ENCODE results near the gene SFI1.

The SFI1 gene

DNA sequence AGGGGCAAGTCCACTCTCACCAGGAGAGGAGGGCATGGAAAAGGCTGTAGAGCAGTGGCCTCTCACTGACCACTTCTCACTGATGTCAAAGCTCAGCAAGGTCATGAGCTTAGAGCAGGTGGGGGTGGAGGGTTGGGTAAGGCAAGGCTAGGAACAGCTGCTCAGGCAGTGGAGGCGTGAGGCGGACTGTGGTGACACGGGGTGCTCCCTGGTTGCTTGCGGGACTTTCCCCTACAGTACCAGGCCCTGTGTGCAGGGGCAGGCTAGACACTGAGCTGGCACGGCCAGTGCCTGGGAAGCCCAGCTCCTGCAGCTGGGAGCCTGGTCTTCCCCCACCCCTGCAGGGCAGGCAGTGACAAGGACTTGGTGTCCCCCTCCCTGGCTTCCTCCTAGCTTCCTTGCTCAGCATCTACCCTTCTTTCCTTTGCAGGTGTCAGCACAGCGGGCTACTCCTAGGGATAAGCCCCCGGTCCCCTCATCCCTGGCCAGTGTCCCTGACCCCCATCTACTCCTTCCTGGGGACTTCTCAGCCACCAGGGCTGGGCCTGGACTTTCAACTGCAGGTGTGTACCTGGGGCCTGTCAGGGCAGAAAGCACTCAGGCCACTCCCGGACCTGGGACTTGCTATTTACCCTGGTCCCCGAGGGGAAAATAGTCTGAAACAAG is 120.1 kb downstream of the SFI1 start:
- DNase-seq (ENCODE audit: low read depth in 3 of 3): peak in 1 of 3 donors; percentile 37

DNA sequence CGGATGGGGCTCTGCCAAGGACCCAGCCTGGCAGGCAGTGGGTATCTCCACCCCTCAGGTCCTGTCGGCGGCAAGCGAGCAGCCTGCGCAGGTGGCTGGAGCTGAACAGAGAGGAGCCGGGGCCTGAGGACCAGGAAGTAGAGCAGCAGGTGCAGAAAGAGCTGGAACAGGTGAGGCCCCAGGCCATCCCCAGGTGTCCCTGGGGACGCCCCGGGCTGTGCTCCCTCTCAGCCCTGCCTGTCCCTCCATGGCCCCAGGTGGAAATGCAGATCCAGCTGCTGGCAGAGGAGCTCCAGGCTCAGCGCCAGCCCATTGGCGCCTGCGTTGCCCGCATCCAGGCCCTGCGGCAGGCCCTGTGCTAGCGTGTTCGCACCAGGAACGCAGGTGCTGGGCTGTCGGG is 121.7 kb downstream of the SFI1 start:
- DNase-seq (ENCODE audit: low read depth in 3 of 3): no peak

DNA sequence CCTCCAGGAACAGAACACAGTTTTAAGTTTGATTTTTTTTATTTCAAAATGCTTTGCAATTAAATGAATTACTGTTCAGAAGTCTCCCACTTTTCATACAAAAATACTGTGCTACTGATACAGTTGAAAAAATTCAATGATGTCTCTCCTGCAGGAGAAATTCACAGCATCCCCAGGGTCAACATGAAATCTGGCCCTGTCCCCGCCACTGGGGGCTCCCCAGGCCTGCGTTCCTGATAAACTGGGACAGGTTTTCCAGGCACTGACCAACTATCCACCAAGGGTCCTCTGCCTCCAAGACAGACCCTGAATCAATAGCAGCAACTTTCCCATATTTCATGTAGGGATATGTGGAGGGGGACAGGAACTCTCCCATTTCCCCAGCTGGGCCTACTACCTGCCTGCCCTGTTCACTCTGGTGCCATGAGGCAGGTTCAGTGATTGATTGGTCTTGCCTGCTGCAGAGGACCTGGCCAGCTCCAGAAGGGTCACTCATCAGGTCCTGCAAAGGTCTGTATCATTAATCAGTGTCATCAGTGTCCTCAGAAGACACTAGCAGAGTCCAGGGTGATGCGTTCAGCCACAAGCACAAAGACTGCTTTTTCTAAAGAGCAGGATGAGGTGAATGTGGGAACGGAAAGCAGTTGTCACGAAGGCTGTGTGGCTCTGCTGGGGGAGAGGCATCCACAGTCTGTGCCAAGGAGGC is 122.3 kb downstream of the SFI1 start:
- DNase-seq (ENCODE audit: low read depth in 3 of 3): no peak

DNA sequence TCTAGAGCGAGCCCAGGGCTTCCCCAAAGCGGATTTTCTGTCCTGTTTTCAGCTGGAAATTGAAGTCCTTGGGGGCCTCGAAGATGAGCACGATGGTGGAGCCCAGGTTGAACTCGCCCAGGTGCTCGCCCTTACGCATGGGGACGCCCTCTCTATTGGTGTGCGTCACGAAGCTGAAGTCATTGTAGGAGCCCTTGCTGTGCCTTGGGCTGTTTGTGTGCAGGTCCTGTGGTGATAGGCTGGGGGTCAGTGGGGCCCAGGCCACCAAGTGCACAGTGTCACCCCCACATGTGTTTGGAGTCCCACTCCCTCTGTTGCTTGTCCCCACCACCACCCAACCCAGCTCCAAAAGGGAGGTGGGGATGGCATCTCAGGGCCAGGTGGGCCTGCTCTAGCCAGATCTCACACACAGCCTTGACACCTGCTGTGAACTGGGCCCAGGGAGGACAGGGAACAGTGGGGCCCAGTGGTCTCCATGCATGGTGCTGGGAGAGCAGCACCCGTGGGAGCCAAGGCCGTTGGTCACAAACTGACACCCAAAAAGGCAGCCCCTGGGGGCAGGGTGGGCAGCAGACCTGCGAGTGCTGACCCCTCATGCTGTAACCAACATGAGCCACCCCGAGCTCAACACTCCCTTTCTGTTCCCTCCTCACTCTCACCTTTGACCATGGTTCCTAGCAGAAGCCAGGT is 123.4 kb downstream of the SFI1 start:
- no peak for DNase-seq (ENCODE audit: low read depth in 3 of 3)

DNA sequence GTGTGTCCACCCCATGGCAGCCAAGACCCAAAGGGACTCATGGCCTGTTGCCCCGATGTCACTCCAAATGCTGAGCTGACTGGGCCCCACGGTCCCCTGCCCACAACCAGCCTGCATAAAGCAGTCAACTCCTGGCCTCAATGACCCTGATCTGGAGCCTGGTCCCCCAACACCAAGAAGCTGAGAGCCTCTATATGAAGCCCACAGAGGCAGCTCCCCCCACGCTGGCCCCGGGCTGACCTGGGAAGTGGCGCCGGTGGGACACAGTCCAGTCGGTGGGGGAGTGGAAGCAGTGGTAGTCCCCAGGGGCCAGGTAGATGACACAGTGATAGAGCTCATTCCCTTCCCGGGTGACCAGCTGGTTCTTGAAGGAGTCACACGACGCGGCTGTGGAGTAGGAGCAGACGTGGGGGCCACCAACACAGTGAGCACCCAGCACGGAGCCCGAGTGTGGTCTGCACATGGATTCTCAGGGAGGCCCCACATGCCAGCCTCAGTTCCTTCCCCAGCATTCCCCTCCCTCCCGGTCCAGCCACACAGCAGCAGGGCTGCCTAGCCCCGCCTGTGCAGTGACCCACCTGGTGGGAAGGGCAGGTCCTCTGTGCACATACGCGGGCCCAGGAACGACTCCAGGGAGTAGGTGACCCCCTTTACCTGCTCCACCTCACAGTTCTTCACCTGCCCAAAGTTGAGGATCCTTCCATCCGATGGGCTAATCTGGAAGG is 124.6 kb downstream of the SFI1 start:
- no peak for DNase-seq (ENCODE audit: low read depth in 3 of 3)

DNA sequence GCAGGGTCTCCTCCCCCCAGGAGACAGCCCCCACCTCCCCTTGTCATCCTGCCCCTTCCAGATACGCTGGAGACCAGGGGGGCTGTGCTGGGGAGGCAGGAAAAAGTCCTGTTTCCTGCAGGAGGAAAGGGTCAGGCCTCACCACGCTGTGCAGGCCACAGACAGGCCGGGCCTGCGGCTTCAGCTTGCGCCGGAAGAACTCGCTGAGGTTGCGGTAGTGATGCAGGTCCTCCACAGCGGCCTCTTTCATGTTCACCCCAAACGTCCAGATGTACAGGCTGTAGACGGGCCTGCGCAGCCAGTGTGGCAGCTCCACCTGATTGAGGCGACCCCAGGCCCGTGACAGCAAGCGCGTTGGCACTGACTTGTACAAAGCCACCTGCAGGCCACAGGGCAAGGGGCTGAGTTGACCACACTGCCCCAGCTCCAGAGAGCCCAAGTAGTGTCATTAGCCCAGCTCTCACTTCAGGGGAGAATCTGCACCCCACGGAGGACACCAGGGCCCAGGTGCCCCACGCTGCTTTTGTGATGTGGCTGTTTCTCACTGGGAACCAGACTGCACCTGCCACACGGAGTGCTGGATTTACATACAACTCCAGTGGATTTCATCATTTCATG is 125.3 kb downstream of the SFI1 start:
- no peak for DNase-seq (ENCODE audit: low read depth in 3 of 3)

DNA sequence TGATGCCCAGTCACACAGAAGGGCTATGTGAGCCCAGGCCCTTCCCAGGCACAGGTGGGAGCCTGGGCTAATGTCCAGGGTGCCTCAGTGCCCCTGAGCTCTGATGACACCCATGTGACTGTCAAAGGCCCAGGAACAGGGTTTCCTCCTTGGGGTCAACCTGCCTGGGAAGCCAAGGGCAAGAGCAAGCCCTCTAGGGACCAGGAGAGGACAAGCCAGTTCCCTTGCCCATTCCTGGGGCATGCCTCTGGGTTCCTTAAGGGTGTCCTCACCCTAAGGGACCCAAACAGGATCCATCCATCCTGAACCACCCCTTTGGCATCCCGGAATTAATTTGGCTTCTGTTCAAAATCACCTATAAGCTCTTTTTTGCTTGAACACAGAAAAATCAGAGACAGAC is 126.6 kb downstream of the SFI1 start:
- no peak for DNase-seq (ENCODE audit: low read depth in 3 of 3)

DNA sequence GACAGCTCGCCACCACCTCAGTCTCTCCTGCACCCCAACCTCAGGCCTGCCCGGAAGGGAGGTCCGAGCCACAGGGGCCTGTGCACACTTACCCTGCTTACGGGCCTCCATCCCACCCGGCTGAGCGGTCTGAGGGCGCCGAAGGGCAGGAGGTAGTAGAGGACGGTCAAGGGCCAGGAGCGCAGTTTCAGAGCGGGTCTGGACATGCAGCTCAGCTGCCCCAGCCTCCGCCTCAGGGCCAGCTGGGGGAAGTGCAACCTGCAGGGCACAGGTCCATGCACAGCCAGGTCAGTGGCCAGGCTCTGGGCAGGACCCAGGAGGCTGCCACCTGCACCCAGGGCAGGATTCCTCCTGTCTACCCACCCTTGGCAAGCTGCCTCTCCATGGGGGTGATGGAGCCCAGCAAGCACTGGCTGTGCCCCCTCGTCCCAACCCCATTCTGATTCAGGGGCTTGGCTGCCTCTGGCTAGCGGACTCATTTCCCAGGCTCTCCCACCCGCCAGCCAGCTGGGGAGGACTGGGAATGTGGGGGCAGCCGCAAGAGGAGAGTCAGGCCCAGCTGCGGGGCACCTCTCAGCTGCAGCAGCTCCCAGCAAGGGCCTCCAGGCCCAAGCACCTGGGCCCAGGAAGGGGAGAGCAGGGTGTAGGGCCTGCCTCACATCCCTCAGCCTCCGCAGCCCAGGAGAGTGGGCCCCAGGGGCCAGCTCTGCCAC is 127.4 kb downstream of the SFI1 start:
- DNase-seq (ENCODE audit: low read depth in 3 of 3): no peak

DNA sequence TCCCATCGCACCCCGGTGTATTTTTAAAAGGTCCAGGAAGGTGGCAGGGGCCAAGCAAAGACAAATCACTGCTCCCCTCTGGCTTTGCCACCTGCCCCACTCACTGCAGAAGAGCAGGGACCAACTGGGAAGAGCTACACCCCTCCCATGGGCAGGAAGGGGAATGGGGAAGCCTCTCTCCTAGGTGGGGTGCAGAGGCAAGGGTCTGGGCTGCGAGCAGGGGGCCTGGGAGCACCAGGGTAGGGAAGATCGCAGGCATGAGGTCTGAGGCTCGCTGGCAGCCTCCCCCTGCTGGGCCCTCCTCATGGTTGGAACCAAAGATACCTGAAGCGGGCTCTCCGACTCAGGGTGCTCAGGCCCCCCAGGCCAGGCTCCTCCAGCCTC is 128.9 kb downstream of the SFI1 start:
- no peak for DNase-seq (ENCODE audit: low read depth in 3 of 3)

DNA sequence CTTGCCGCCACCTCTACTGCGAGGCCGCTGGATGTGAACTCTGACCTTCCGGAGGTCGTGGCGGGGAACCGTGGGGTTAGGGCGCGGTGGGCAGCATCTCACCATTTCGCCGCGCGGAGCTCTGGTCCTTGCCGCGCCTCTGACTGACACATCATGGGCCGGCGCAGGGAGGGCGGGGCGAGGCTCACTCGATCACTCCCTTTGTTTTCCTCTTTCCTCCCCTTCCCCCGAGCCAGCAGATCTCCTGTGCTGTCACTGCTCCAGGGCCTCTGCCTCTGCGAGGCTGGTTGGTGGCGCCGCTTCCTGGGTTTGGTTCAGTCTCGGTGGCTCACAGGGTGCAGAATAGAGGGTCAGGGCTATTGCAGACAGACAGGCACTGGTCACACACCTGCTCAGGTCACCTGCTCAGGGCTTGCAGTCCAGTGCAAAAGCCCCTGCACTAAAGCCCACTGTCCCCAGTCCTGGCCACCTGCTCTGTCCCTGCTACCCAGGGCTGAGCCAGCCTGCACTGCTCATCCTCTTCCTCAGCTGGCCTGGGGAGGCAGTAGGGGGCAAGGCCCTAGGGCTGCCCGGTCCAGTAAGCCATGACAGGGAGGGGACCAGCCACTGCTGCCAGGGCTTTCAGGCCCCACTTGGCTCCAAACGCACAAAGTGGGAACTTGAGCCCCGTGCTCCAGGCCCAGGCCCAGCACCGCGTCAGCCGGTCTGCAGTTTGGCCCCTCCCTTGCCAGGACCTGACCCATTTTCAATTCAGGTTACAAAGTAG is 129.5 kb downstream of the SFI1 start:
- no peak for DNase-seq (ENCODE audit: low read depth in 3 of 3)

DNA sequence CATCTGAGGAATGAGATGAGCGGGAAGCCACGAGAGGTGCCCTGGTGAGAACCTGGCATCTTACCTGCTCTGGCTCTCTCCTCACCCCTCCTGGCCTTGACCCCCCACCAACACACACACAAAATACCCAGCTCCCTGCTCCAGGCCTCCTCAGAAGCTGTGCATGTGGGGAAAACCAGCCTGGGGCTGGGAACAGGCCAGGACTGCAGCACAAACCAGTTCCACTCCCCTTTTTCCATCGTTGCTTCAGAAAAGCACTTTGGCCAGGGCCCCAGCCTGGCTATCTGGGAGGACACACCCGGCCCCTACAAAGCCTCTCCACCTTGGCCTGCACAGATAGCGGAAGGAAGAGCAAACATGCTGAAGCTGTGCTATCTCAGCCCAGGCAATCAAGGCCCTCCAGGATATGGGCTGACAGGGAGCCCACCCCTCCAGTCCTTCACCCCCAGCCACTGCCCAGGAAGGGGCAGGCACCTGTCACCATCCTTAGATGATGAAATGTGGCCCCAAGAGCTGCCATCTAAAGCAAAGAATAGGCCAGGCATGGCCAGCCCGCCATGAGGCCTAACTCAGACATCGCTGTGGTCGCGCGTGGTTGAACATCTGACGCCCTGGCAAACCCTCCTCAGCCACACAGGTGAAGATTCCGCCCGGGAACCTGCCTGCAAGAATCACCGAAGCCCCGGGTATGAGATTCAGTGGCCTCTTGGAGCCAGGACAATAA is 130.3 kb downstream of the SFI1 start:
- DNase-seq (ENCODE audit: low read depth in 3 of 3): no peak

DNA sequence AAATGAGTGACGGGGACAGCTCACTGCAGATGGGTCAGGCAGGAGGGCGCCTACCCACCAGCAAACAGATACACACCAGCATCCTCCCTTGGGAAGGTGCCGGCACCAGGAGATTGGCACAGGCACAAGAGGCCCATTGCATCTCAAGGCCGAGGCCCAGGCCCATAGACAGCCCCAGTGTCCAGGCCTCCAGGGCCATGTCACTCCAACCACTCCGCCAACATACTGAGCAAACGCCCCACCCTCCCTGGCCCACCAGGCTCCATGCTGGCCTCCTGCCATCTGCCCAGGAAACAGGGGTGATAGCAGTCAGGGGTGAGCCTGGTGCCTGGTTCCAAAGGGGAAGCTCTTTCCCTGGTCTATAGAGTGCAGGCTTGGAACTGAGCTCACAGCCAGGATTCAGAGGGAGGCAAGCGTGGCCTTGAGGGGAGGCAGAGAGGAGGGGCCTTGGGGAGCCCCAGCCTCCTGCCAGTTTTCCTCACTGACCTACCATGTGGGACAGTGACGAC is 130.9 kb downstream of the SFI1 start:
- no peak for DNase-seq (ENCODE audit: low read depth in 3 of 3)

DNA sequence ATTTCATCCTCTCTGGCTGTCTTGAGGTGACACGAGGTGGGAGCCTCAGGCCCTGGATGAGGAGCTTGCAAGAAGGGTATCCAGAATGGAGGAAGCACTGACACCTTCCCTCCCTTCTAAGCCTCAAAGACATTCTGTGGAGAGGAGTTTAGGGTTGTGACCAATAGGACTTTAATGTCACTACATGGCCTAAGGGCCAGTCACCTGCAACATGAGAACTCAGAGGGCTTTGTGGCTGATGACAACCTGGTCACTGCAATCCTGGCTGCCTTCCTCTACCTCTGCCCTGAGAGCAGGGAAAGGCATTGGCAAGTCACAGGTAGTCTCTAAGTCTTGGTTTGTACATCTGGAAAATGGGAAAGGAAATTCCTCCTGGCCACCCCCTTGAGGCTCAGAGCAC is 132.0 kb downstream of the SFI1 start:
- DNase-seq (ENCODE audit: low read depth in 3 of 3): no peak

DNA sequence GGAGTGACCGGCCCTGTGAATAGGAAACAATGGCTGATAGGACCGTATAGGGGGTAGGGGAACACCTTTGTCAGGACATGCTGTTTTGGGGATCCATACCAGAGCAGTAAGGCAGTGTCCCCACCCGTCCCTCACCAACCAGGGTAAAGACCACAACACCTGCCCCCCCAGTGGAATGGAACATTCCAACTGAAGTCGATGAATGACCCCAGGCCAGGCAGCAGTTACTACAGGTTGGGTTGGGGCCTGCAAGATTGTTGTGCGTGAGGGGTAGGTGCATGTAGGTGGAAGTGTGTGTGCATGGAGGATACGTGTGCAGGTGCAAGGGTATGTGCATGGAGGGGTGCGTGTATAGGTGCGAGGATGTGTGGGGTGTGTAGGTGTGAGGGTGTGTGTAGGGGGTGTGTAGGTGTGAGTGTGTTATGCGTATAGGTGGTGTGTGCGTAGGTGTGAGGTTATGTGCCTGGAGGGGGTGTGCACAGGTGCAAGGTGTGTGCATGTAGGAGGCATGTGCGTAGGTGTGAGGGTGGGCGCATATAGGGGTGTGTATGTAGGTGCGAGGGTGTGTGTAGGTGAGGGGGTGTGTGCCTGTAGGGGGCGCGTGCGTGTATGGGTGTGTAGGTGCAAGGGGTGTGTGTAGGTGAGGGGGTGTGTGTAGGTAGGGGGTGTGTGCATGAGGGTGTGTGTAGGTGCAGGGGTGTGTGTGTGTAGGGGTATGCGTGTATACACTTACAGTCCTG is 132.8 kb downstream of the SFI1 start:
- no peak for DNase-seq (ENCODE audit: low read depth in 3 of 3)

DNA sequence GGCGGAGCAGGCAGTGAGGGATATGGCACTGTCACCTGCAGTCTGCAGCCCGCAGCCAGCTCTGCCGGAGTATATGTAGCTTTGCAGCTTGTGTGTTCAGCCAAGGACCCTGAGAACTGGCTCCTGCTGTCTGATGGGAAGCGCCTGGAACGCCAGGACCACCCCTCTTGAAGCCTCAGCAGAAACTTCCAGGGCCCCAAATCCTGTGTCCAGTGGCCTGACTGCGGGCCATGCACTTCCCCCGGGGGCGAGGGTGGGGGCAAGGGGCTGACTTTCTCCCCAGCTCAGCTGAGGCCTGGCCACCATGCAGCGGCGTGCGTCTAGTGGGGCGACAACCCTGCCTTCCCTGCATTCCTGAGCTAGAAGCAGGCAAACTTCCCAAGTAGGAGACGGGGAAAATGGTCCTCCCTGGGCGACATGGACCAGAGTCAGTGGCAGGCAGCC is 133.4 kb downstream of the SFI1 start:
- DNase-seq (ENCODE audit: low read depth in 3 of 3): no peak

DNA sequence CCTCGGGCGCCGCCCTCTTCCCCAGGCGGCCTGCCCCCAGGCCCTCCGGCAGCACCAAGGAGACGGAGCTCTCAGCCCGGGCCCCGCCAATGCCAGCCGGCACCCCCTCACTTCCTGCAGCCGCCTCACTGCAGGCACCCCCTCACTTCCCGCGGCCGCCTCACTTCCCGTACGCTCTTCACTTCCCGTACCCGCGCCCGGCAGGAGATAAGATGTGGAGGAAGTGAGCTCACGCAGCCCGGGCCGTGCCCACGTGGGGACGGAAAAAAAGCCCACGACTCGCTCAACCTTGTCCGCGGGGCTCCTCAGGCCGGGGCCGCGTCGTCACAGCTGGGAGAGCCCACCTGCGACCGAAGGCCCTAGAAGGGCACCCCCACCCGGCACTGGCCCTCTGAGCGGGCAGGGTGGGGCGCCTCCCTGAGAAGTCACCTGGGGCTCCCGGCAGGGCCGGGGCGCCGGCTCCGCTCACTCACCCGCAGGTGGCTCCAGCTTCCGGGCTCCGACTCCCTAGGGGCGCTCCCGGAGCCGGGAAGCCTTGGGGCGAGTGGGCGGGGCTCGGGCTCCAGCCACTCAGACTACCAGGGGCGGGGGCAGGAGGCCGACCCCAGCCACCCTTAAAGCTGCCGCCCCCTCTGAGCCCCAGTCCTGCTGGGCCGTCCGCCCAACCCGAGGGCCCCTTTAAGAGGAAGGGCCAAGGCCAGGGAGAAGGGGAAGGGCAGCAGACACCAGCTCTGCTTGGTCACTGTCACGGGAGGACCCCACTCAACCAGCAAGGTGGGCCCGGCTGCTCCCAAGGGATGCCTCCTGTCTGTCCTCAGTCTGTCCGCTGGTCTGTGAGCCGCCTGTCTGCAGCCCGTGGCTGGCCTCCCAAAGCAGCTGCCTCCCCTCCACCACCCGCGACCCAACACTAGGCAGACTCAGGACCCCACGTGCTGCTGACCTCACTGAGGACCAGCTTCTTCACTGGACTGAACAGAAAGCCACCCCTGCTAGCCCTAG is 134.3 kb downstream of the SFI1 start:
- DNase-seq (ENCODE audit: low read depth in 3 of 3): peak; percentile 71 to 84 (median 81)

DNA sequence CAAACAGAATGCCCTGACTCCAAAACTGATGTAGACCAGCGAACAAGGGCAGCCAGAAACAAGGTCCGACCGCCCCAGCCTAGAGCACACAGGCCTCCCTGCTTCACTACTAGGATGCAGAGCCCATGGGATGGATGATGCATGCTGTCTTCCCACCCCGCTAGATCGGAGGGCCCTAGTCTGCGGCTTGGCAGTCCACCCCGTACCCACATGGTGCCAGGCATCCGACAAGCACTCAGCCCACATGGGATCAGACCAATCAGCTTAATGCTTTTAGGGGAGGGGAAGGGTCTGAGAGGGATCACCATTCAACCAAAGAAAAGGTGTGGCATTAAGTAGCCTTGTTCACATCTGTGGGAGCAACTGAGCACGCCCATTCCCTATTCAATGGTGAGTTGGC is 135.1 kb downstream of the SFI1 start:
- DNase-seq (ENCODE audit: low read depth in 3 of 3): no peak
